Subcutaneous adipose tissue (tissue), 4 donors: ENCODE data around the gene LRFN2. TPM values are rescaled to one million over a fixed set of nuclear protein-coding genes. Genes with fewer than 3 reads are reported as not detected.

Experiments
- CTCF ChIP-seq: fragments of 450-650 bp; IDR thresholded peaks from one replicate; pipeline ENCODE4 v1.5.1; 2016; ENCODE audit warnings: low read depth, mild to moderate bottlenecking, control low read depth, antibody characterized with exemption, moderate library complexity
- total RNA-seq, 4 donors: library from RNA; depleted of rRNA; stranded (reverse); fragments of >200 nt; gene quantifications; one replicate each; pipeline ENCODE4 v1.1.0, GENCODE V29; 2016

Gene LRFN2
- total RNA-seq, 4 donors from 2014 or later = not detected

- no peak for TF ChIP-seq CTCF
Measured at GRCh38 chr6:40538556-40538955, 48.6 kb downstream of the LRFN2 start.

- no peak for TF ChIP-seq CTCF
Measured at GRCh38 chr6:40537446-40537845, 49.7 kb downstream of the LRFN2 start.

- no peak for TF ChIP-seq CTCF
Measured at GRCh38 chr6:40536442-40536841, 50.7 kb downstream of the LRFN2 start.

GRCh38 chr6:40535819-40536380 is 51.3 kb downstream of the LRFN2 start:
- TF ChIP-seq CTCF = no peak

GRCh38 chr6:40535110-40535818 is 51.9 kb downstream of the LRFN2 start:
- no peak for TF ChIP-seq CTCF

GRCh38 chr6:40532349-40533000 is 54.7 kb downstream of the LRFN2 start:
- TF ChIP-seq CTCF = no peak

- TF ChIP-seq CTCF = no peak
Measured at GRCh38 chr6:40529919-40530318, 57.2 kb downstream of the LRFN2 start.
